Thoracic aorta (tissue), 2 donors: ENCODE measurements around the gene ATP6V0D1. TPM values are rescaled to one million over a fixed set of nuclear protein-coding genes. Genes with fewer than 3 reads are reported as not detected.
"Not testable (repeated sequence)": the region's sequence is repeated elsewhere in the genome, so short reads cannot be mapped to it uniquely, and the experiment has no call there.

Experiments used
- ATAC-seq: fragments of 150-250 bp; one replicate; pipeline ENCODE4 v1.8.0; 2017; ENCODE audit warnings: low read depth; ENCODE audit not compliant: insufficient number of reproducible peaks, low FRiP score
- DNase-seq: peaks from one replicate; pipeline ENCODE4 v3.0.0-alpha.2; 2020; ENCODE audit warnings: low spot score
- H3K27ac ChIP-seq, 2 donors: fragments of 200-600 bp; sonication (generic); 1 replicate in 1 of 2; 2 replicates in 1 of 2; pipeline ENCODE4 v1.5.1; 2016; ENCODE audit warnings: mild to moderate bottlenecking in 2 of 2, moderate library complexity in 2 of 2
- H3K27me3 ChIP-seq: fragments of 200-600 bp; sonication (generic); replicated peaks from 2 replicates; pipeline ENCODE4 v1.6.0; 2016; ENCODE audit warnings: mild to moderate bottlenecking; ENCODE audit not compliant: insufficient read depth
- H3K36me3 ChIP-seq: fragments of 200-600 bp; sonication (generic); one replicate; pipeline ENCODE4 v1.5.1; 2016
- H3K4me1 ChIP-seq, 2 donors: fragments of 200-600 bp; sonication (generic); 1 replicate in 1 of 2; 2 replicates in 1 of 2; pipeline versions ENCODE4 v1.5.1 to v1.6.0; 2016; ENCODE audit warnings: low read depth in 2 of 2, mild to moderate bottlenecking in 1 of 2; ENCODE audit not compliant: control insufficient read depth in 1 of 2
- H3K4me3 ChIP-seq: fragments of 200-600 bp; sonication (generic); 2 replicates; pipeline ENCODE4 v1.5.1; 2016; ENCODE audit warnings: mild to moderate bottlenecking
- H3K9me3 ChIP-seq: fragments of 200-600 bp; sonication (generic); 2 replicates; pipeline ENCODE4 v1.5.1; 2016
- total RNA-seq, 2 donors: library from RNA; depleted of rRNA; stranded (reverse); fragments of >200 nt; gene quantifications; one replicate each; pipeline versions ENCODE4 v1.1.0 to v1.2.3, GENCODE V29; 2016
- TF ChIP-seq, protein P1 (sequence below): fragments of 200-600 bp; sonication (generic); IDR thresholded peaks from one replicate; pipeline ENCODE4 v1.5.1; 2019; ENCODE audit warnings: antibody characterized with exemption

Gene ATP6V0D1
- total RNA-seq, 2 donors from 2014 or later, result 68.6 to 72.7 TPM

DNA sequence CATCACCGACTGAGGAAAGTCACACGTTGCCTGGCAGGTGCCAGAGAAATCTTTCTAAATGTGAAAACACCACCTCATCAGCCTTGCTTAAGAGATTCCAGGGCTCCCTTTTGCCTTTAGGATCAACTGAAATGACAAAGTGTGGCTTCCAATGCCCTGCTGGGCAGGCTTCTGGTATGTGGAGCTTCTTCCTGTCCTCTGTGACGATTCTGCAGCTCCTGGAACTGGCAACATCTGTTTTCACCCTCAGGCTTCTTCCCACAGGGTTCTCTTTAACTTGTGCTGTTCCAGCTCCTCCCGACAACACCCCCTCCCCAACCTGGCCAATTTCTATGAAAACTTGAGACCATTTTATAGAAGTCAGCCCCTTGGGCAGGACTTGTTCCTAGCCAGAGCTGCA lies 59.9 kb downstream of the ATP6V0D1 start:
- Histone ChIP-seq H3K36me3 (no peaks in the 10 kb centered on the region), H3K4me3 (no peak overlapping the region), H3K9me3 (no peaks in the 10 kb centered on the region), H3K4me1 (peaks cover 0 to 7% of the 10 kb centered on the region in 2 donors), H3K27me3 (no peaks in the 10 kb centered on the region), H3K27ac (no peak overlapping the region)
- TF ChIP-seq, protein P1, sequence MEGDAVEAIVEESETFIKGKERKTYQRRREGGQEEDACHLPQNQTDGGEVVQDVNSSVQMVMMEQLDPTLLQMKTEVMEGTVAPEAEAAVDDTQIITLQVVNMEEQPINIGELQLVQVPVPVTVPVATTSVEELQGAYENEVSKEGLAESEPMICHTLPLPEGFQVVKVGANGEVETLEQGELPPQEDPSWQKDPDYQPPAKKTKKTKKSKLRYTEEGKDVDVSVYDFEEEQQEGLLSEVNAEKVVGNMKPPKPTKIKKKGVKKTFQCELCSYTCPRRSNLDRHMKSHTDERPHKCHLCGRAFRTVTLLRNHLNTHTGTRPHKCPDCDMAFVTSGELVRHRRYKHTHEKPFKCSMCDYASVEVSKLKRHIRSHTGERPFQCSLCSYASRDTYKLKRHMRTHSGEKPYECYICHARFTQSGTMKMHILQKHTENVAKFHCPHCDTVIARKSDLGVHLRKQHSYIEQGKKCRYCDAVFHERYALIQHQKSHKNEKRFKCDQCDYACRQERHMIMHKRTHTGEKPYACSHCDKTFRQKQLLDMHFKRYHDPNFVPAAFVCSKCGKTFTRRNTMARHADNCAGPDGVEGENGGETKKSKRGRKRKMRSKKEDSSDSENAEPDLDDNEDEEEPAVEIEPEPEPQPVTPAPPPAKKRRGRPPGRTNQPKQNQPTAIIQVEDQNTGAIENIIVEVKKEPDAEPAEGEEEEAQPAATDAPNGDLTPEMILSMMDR, result no peak
- ATAC-seq, result no peak
- DNase-seq, result no peak

DNA sequence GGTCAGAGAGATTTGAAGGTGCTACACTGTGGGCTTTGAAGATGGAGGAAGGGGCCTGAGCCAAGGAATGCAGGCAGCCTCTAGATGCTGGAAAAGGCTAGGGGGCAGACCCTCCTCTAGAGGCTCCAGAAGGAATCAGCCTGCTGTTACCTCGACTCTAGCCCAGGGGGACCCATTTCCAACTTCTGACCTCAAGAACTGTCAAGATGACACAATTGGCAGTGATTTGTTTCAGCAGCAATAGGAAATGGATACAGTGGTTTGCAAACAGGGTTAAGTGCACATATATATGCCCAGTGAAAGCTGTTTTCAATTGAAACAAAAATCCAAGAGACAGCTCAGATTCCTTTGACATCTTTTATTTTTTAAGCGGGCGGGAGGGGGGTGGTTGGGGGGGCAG lies 61.0 kb downstream of the ATP6V0D1 start:
- Histone ChIP-seq H3K27me3 (no peaks in the 10 kb centered on the region), H3K36me3 (no peaks in the 10 kb centered on the region), H3K4me1 (peaks cover 0 to 16% of the 10 kb centered on the region in 2 donors), H3K27ac (no peak overlapping the region), H3K9me3 (no peaks in the 10 kb centered on the region), H3K4me3 (no peak overlapping the region)
- TF ChIP-seq, protein P1, result no peak
- no peak for DNase-seq
- no peak for ATAC-seq

DNA sequence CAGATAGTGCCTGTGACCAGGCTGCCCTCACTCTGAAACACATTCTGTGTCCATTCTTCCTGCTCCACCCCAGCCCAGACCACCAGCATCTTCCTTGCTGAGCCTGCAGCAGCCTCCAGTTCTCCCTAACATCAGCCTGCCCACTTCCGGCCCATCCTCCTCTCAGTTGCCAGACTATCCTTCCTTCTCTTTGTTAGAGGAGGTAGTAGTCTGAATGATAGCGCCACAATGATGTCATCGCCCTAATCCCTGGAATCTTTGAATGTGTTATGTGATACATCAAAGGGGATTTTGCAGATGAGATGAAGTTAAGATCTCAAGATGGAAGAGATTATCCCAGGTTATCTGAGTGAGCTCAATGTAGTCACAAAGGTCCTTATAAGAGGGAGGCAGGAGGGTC lies 61.5 kb downstream of the ATP6V0D1 start:
- TF ChIP-seq, protein P1, result no peak
- Histone ChIP-seq H3K4me3 (no peak overlapping the region), H3K27ac (no peak overlapping the region), H3K27me3 (no peaks in the 10 kb centered on the region), H3K9me3 (no peaks in the 10 kb centered on the region), H3K4me1 (peaks cover 0 to 16% of the 10 kb centered on the region in 2 donors), H3K36me3 (no peaks in the 10 kb centered on the region)
- DNase-seq (no peak), ATAC-seq (no peak)

DNA sequence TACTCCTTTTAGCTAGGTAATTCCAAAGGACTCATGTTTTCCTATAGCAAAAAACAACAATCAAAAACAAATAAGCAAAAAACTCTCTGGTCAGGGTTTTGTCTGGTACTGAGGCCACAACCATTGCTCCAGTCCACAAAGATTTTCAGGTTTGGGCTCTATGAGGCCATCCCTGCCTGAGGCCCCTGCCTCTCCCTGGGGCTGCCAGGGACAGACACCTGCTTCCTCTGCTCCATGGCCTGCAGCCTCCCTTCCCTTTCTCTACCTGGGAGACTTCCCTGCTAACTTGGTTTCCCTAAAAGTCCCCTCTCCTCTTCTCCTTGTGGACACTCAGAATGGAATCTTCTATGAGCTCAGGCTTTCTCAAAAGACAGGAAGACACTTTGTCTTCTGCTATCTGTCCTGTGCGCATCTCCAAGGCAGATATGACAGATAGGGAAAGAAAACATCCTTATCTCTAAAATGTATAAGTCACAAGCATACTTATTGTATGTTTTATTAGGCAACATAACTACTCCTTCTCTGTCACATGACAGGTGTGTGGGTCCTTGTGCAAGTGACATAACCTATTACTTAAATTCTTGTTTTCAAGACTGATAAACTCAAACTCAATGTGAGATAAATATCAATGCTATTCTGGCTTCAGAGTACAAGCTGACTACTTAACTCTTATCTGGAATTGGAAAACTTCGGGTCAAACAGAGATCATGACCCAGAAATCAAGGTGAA lies 63.5 kb downstream of the ATP6V0D1 start:
- Histone ChIP-seq H3K4me3 (no peak overlapping the region), H3K9me3 (no peaks in the 10 kb centered on the region), H3K4me1 (peaks cover 0 to 16% of the 10 kb centered on the region in 2 donors), H3K27me3 (no peaks in the 10 kb centered on the region), H3K27ac (no peak overlapping the region), H3K36me3 (no peaks in the 10 kb centered on the region)
- TF ChIP-seq, protein P1, result no peak
- DNase-seq (no peak), ATAC-seq (no peak)

DNA sequence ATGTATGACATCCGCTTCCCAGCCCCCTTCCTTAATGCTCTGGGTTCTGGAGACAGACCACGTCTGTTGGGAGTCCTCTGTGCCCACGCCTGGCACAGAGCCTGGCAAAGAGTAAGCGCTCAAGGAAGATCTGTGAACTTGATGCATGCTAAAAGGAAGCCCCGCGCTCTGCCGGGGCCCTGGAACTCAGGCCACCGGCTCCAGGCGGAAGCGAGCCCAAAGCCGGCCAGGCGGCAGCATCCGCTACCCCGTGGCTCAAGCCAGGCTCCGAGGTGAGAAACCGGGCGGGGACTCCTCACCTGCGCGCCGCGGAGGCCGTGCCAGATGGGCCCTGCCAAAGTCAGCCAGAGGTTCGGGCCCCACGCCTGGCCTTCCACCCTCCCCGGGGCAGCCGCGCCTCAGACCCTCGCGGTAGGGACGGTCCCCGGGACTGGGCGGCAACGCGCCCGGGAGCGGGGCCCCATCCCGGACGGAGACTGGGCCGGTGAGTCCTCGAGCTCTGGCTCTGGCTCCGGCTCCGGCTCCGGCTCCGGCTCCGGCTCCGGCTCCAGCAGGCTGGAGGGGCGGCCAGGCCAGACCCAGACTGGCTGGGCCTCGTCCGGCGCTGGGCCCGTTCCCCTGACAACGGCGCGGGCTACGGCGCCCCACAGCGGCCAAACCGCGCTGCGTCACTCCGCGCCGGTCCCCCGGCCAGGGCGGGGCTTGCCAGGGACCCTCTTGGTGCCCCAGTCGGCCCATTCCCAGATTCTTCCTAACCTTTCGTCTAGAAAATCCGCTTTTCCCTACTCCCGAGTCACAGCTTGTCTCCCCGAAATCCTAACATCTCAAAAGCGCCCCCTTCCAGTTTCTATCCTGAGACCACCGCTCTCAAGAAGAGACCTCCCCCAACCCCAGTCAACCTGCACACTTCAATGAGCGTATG lies 64.8 kb downstream of the ATP6V0D1 start, which contains the start of gene ZDHHC1:
Gene ZDHHC1 (minus strand): TSS at position 606 of the 922 bp plus-strand sequence. CDS start 8,702 bp downstream, outside the sequence.
- TF ChIP-seq, protein P1, result peak; percentile 44

DNA sequence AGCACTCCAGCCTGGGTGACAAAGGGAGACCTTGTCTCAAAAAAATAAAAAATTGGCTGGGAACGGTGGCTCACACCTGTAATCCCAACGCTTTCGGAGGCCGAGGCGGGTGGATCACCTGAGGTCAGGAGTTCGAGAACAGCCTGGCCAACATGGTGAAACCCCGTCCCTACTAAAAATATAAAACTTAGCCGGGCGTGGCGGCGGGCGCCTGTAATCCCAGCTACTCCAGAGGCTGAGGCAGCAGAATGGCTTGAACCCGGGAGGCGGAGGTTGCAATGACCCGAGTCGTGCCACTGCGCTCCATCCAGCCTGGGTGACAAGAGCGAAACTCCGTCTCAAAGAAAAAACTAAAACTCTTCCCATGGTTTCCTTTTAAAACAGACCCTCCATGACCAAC lies 65.5 kb downstream of the ATP6V0D1 start:
- H3K27me3 ChIP-seq, DNase-seq, H3K9me3 ChIP-seq, H3K36me3 ChIP-seq, ATAC-seq: not testable (repeated sequence)
- H3K4me3 ChIP-seq, result peak overlapping the region; percentile 86
- H3K27ac ChIP-seq, result peak overlapping the region in 1 of 2 donors; percentile 71
- H3K4me1 ChIP-seq, result peaks cover 0 to 16% of the 10 kb centered on the region in 2 donors

More for the DNA sequence above, 64.8 kb downstream of the ATP6V0D1 start, which contains the start of gene ZDHHC1:
- Histone ChIP-seq H3K4me1 (peaks cover 0 to 16% of the 10 kb centered on the region in 2 donors), H3K27ac (peak within 1 kb of the TSS; percentile 37 to 71), H3K9me3 (no peaks in the 10 kb centered on the region), H3K4me3 (peak within 1 kb of the TSS; percentile 86), H3K36me3 (no peaks in the 10 kb centered on the region), H3K27me3 (no peaks in the 10 kb centered on the region)
- no peak for DNase-seq
- peak; percentile 73 for ATAC-seq
